ENCODE data around the gene WNT11.

WNT11 gene

DNA sequence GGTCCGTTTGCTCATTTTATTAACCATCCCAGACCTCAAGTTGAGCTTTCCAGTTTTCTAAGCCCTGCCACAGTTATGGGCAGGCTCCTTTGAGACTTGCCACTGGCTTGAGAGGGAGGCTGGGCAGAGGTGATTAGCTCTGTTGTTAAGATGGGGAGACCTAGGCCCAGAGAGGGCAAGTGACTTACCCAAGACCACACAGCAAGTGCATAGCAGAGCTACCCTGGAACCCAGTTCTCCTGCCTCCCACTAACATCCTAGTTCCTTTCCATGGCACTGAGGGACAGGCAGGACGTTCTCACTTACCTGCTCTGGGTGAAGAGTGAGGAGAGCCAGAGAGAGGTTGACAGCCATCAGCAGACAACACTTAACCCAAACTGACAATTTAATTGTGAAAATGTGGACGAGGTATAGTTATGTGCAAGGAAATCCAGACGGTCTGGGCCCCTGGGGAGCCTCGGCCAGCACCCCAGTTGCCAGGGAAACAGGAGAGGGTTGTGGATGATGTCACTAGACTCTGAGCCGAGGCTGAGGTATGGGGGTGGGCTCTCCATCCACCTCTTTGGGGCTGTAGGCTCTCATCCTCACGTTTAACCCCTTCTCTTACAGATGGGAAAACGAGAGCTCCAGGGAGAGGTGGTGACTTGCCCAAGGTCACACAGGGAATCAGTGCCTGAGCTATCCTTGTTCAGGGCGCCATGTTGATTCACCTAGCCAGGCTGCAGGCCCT lies 12.3 kb upstream of the WNT11 start:
- DNase-seq (ENCODE audit: low read depth, low spot score), result no peak

DNA sequence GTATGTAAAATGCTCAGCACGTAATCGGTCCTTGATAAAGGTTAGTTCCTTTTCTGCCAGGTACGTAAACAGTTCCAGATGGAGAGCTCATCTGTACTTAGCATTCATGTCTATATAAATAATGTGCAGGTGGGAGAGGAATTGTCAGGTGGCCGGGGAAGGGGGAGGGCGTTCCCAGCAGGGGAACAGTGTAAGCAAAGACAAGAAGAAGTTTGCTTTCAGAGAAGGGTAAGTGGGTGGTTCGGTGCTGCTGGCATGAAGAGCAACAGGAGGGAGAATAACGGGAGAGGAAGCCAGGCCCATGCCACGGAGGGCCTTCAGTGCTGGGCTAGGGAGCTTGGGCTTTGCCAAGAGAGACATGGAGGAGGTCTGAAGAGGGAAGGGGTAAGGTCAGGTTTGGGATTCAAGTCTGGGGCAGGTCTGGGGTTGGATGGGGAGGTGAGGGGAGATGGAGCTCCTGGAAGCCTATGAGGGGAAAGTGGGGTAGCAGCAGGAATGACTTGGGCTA lies 11.4 kb upstream of the WNT11 start:
- no peak for DNase-seq (ENCODE audit: low read depth, low spot score)

DNA sequence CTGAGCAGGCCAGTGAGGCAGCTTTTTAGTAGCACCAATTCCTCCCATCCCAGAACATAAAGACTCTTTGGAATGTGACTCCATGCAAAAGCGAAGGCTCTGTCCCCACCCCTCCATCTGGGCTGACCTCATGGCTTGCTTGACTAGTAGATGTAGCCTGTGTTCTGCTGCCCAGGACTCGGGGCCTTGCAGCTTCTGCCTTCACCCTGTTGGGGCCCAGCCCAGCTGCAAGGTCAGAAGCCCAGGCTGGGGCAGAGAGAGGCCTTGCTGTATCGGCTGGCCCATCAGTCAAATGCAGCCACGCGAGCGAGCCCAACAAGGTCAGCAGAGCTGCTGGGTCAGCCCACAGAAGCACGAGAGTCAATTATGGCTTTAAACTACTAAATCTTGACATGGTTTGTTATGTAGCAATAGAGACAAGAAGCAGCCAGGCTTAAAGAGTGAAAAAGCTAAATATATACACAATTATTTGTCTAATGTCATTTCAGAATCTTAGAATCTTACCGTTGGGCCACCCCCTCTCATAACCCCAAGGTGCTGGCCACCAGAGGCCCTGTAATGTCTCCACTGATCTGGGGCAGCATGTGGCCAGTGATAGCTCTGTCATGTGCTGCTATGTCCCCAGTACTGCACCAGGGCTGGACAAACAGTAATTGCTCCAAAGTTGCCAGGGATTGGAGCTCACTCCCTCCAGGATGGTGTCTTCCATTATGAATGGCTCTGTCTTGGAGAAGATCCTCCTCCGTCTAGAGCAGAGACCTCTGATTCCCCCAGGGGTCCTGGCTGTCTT lies 10.4 kb upstream of the WNT11 start:
- DNase-seq (ENCODE audit: low read depth, low spot score), result no peak

DNA sequence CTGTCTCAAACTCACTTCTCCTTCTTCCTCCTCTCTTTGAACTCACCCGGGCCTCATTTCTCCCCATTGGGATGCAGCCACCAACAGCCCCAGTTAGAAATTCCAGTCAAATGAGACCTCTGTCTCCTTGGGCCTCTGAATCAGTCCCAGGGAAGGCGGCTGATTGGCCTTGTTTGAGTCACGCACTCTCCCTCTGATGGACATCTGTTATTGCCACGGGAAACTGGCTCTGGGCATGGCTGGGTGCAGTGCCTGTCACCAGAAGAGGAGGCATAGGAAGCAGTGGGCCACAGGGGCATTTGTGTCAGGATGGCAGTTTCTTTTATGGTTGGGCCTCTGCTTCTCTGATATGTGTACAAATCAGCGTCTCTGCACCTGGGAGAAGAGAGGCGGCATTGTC lies 9.6 kb upstream of the WNT11 start:
- no peak for DNase-seq (ENCODE audit: low read depth, low spot score)

DNA sequence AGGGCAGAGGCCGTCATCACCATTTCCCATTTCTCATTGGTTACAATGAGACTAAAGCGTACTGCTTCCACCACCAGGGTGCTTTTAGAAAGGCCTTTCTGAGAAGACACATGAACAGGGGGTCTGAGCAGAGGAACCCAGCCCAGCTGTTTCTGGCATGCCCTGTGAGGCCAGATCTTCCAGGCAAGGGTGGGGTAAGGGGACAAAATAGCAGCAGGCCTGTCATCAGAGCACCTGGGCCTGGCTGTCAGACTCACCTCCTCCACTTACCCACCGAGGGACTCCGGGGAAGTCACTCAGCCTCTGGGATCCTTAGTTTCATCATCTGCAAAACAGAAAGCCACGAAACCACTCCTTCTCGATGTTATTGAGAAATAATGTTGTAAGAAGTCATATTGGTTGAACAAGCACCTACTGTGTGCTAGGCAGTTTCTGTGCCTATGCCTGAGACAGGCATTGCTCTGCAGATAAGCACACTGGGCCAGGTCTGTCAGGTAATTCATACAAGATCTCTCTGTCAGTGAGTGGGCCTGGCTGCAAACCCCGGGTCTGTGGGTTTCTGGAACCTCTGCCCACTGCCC lies 8.8 kb upstream of the WNT11 start:
- DNase-seq (ENCODE audit: low read depth, low spot score), result no peak

DNA sequence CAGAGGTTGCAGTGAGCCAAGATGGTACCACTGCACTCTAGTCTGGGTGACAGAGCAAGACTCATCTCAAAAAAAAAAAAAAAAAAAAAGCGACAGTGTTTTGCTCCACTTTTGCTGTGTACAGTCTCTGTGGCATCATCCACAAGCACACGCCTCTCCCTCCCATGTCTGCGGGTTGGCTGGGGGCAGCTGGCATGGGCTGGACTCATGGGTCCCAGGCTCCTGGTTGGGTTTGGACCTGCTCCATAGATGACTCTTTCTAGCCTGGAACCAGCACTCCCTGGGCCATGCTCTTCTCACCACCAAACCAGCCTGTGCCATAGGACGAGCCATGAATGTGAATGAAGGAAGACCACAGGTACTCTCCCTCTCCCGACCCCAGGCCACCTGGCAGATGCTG lies 7.9 kb upstream of the WNT11 start:
- no peak for DNase-seq (ENCODE audit: low read depth, low spot score)

DNA sequence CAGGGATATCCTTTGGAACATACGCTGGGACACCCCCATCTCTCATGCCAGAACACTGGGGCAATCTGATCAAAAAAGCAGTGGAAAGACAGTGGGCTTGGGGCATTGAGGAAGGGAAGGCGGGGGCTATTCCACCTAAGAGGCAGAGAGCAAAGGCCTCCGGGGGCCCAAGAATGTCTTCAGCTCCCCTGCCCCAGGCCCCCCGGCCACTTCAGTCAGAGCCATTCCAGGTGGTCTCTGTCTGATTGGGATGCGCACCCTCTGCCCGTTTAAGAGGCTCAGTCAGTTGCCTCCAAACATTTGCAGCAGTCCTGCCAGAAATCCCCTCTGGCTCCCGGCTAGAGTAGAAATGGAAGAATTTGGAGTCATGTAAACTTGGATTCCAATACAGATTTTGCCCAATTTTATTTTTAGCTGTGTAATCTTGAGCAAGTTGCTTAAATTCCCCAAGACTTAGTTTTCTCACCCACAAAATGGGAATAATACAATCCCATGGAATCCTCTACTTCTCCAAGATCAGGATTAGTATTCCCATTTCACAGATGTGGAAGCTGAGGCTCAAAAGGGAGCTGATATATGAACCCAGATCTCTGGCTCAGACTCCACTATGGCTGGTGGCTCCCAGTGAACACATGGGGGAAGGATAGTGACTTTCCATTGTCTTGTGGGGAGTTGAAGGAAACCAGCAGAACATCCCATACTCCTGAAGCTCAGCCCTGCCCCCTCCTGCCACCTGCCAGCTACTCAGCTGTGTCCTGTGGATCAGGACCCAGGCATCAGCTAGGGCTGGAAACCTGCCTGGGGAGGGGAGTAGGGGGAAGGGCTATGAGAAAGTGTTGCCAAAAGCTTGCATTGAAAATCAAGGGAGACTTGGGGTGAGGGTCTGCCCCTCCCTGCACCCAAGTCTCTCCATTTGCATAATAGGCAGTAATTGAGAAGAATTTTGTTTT lies 6.1 kb upstream of the WNT11 start:
- no peak for DNase-seq (ENCODE audit: low read depth, low spot score)

DNA sequence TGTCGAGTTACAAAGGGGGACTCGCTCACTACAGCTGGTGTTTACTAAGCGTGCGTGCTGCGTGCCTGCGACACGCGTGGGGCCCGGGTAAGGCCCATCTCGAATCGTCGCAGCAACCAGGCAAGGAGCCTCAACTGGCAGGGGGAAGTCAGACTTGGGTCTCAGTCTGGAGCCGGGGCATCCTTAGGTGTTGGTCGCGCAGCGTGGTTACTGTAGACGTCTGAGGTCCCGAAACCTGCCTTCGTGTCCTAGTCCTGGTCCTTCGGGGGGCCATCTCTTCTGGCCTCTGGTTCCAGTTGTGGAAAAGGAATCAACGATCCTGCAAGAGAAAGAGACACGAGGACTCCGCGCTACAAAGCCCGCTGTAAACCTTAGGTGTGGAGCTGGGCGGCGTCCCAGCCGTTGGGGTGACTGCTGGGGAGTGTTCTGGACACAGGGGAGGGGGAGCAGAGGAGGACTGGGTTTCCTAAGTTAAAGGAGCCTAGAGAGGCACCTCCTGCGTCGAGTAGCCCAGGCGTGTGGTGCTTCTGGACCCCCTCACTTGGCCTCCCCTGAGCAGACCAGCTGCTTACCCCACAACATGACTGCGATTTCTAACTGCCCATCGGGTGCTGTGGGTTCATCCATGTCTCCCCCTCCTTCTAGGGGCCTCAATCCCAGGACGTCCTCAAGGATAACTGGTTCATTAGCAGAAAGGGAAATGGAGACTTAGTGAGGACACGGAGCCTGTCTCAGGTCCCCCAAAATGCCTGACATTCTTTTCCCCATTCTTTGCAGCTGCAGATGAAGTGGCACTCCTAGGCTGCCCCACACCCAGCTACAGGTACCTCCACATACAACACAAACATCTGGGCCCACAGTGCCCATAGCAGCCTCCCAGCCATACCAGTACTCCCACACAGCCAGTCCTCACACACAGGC lies 4.9 kb upstream of the WNT11 start:
- DNase-seq (ENCODE audit: low read depth, low spot score), result no peak

DNA sequence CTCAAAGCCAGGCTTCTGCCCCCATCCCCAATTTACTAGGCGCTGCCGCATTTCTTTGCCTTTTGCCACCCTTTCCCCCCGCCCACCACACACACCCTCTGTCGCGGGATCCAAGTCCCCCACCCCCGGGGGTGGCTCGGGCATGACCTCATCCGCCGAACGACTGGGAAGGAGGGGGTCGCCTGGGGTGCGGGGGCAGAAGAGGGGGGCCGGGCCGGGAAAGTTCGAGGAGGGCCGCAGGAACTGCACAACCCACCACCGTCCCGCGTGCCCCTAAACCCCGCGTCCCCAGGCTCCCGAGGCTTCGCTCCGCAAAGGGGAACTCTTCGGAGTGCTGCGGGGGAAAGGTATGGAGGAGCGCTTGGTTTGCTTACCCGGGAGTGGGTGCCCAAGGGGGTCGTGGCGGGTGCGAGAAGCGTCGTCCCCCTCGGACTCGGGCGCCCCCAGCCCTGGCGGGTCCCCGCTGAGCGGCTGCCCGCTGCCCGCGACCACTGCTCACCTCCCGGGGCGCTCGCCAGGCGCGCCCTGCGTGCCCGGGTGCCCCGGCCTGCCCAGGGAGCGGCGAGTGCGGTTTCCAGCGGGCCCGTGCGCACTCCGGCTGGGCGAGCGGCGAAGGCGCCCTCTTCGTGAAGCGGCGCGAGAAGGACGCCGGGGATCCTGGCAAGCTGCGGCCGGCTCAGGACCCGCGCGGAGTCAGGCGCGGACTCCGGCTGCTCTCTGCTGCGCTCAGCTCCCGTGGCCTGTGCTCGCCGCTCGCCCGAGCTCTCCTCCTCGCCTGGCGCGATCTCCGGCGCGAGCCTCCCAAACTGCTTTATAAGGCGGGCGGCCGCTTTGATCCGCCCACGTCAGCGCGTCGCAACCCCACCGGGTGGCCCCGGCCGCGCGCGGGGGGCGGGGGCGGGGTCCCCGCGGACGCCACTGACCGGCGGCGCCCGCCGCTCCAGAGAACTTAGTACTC lies 4.0 kb upstream of the WNT11 start:
- no peak for DNase-seq (ENCODE audit: low read depth, low spot score)

DNA sequence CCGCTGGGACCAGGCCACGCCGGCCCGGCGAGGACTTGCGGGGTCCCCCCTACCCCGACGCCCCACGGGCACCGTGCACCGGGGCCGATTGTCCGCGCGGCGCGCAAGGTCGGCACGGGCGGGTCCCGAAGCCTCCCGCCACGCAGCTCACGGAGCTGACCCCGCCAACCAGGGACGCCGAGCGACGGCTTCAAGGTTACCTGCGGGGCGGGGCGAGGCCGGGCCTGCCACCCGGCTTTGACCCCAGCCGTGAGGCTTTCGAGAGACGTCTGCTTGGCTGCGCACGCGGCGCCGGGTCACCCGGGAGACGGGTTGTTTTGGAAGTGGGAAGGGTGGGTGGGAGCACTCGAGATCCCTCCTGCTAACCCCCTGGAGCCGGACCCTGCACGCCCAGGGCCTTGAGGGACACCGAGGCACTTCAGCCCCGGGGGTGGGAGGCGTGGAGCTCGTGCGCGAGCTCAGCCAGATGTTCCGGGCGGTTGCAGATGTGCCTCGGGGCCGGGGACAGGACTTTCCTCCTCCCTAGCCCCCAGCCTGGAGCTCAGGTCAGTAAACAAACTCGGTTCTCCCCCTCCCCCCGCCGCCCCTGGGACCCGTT lies 3.2 kb upstream of the WNT11 start:
- no peak for DNase-seq (ENCODE audit: low read depth, low spot score)

DNA sequence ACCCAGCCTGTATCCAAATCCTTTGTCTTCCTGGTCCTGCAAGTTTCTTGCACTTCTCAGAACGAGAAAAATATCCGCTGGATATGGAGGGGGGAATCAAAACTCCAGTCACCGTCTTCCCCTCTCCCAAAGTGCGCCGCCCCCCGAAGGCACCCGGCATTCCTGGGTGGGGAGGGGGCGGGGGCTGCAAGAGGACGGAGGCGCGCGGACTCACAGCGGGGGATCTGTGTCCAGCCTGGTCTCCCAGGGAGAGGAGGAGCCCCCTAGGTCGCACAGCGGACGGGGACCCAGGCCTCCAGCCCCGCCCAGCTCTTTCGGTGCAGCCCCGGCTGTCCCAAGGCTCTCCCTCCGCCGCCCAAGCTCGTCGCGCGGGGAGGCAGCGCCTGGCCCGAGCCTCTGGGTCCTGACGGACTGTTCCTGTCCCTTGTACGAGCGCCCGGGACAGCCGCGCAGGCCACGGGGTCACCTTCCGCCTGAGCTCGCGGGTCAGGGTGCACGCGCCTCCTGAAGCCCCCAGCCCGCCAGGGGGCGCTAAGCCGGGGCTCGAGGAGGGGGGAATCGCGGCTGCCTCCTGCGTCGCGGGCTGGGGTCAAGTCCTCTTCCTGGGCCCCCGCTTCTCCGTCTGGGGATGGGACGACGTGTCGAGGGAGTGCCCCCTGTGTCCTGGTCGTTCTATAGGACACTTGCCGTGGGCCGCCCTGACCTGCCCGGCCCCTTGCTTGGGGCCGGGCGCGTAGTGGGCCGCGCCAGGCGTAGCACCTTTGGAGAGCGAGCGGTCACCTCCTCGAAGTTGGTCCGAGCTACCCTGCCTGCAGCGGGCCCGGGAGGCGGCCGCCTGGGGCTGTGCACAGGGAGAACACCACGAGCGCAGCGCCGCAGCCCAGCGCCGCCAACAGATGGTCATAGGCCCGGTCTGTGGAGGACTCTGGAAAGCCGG lies 2.4 kb upstream of the WNT11 start:
- no peak for DNase-seq (ENCODE audit: low read depth, low spot score)

DNA sequence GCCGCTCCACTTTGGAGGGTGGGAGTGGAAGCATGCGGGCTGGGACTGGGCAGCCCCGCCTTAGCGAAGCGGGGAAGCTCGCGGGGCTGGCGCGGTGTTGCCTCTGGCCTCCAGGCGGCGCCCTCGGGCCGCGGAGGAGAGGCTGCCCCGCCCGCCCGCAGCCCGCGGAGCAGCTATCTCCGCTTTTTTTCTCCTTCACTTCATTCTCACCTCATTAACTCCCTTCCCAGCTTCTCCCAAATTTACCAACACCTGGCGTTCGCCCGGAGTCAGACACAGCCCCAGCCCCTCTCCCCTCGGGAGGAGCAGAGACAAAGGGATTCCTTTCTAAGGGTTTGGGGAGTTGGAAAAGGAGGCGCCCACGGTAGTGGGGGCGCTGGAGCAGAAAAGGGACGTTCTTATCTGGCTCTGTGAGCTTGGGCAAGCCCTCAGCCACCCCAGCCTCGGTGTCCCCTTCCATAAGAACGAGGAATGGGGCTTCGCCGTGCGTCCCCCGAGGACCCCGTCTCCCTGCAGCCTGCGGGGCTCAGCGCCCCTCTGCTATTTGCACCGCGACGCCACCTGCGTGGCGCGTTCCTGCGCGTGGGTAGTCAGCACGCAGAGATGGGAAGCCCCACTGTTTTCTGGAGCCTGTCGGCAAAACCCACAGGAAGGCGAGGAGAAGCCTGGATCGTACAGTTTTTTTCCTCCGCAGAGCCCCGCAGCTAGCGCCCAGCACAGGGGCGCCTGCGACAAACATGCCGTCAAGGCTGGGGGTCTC lies 1.5 kb upstream of the WNT11 start:
- peak; percentile 41 for DNase-seq (ENCODE audit: low read depth, low spot score)

DNA sequence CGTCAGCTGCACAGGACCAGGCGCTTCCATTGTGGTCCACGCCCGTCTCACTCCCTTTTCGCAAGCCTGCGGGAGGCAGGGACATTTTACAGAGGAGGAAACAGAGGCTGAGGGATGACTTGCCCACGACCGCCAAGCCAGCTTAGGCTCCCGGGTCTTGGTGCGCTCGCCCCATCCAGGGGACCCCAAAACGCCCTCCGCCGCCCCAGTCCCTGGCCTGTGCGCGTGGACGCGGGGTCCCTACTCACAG lies 300 bp downstream of the WNT11 start:
- DNase-seq (ENCODE audit: low read depth, low spot score), result no peak

DNA sequence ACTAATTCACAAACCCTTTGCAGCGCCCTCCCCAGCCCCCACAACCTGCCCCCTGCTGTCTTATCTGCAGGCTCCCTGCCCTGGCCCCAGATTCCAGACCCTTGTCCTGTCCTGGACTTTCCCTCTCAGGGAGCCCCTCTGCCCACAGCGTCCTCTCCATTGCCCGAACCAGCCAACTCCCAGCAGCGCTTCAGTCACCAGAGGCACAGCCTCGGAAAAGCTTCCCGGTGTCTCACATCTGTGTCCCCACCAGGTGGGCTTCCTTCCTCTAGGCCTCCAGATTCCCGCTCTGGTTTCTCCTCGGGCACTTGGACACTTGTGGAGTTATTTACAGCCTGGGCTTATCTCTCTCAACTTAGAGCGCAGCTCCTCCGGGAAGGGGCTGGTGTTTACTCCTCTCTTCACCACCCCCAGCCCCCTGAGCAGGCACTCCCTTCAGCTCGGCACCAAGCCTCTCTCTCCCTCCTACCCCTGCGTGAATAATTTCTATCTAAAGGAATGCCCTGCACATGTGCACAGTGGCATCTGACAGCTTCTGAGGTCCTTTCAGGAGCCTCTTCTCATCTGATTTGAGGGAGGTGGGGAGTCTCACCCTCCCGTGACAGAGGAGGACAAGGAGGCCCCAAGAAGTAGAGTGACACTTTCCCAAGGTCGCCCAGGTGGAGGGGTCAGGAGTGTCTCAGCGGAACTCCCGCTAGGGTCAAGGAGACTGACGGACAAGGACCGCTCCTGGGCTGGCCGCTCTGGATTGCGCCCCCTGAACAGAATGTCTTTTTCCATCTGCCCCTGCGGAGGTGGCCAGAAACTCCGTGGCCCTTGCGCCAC lies 838 bp downstream of the WNT11 start:
- no peak for DNase-seq (ENCODE audit: low read depth, low spot score)

DNA sequence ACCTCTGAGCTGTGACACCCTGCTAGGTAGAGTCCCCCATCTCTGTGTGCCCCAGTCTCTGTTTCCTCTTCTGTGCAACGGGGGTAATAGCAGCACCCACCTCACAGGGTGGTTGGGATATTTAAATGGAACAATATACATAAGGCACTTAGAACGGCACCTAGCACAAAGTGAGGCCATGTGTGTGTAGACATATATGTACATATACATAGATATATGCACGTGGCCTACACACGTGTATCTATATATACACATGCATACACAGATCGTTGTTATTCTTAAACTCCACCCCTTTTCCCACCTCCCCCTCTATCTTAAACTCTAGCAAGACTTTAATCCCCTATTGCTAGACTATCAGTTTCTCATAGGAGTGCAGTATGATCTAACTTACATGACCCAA lies 2.4 kb downstream of the WNT11 start:
- no peak for DNase-seq (ENCODE audit: low read depth, low spot score)

DNA sequence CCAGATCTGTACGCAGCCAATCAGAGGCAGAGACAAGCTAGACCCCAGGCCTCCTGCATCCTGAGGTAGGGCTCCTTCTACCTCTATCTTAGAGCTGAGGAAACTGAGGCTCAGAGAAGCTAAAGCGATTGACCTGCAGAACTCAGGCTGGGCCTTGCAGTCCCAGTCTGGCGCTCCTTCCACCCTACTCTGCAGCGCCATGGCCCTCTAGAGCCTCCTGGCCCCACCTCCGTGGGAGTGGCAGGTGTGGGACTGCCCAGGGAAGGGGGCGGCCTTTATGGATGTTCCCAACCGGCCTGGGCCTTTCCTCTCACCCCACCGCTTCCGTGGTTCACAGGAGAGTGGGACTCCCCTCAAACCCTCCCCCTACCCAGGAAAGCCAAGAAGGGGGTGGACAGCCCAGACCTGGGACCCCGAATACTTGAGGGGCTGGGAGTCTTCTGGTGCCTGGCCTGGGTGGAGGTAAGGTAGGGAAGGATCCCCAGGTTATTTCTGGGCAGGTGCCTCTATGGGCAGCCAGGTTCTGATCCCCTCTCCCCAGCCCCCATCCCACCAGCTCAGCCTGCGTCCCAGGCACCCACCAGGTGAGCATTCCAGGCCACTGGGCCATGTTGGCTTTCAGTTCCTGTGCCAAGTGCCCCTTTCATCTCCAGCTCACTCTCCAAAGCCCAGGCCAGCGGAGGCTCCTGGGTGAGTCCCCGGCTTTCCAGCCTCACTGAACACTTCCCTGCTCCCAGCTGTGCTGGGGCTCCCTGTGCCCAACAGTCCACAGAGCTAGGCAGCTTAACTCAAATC lies 3.0 kb downstream of the WNT11 start:
- DNase-seq (ENCODE audit: low read depth, low spot score), result no peak

Data from smooth muscle cell of the brain vasculature (primary cell).